Muscle layer of duodenum (tissue), 2 donors: Measurements from ENCODE around the gene HSBP1.

Experiments used
- H3K27ac ChIP-seq: one replicate; pipeline ENCODE4 v1.7.0; 2013; ENCODE audit warnings: mild to moderate bottlenecking, low read length
- H3K27me3 ChIP-seq: one replicate; pipeline ENCODE4 v1.7.0; 2013; ENCODE audit warnings: low read depth, mild to moderate bottlenecking, control low read depth, low read length
- H3K36me3 ChIP-seq, 2 donors: one replicate each; pipeline ENCODE4 v1.7.0; 2013; ENCODE audit warnings: low read length in 2 of 2, control low read depth in 1 of 2, mild to moderate bottlenecking in 1 of 2; ENCODE audit not compliant: insufficient read depth in 2 of 2, control insufficient read depth in 1 of 2
- H3K4me1 ChIP-seq, 2 donors: one replicate each; pipeline ENCODE4 v1.7.0; 2013; ENCODE audit warnings: low read length in 2 of 2, mild to moderate bottlenecking in 2 of 2, control low read depth in 1 of 2, moderate library complexity in 1 of 2; ENCODE audit not compliant: insufficient read depth in 2 of 2, control insufficient read depth in 1 of 2
- H3K4me3 ChIP-seq, 2 donors: one replicate each; pipeline ENCODE4 v1.7.0; 2013; ENCODE audit warnings: low read length in 2 of 2, low read depth in 1 of 2, mild to moderate bottlenecking in 1 of 2
- H3K9me3 ChIP-seq, 2 donors: one replicate each; pipeline ENCODE4 v1.7.0; 2013; ENCODE audit warnings: low read length in 2 of 2, control low read depth in 1 of 2, mild to moderate bottlenecking in 1 of 2; ENCODE audit not compliant: control insufficient read depth in 1 of 2
- donor health status: healthy.

Gene HSBP1

GRCh38 chr16:83789642-83790401 is 18.0 kb upstream of the HSBP1 start:
- H3K9me3 ChIP-seq: peaks cover 0 to 4% of the 10 kb centered on the region in 2 donors
- no peak overlapping the region for H3K27ac ChIP-seq
- H3K4me3 ChIP-seq: no peak overlapping the region
- H3K27me3 ChIP-seq: no peaks in the 10 kb centered on the region
- no peaks in the 10 kb centered on the region for H3K4me1 ChIP-seq
- H3K36me3 ChIP-seq: no peaks in the 10 kb centered on the region

DNA sequence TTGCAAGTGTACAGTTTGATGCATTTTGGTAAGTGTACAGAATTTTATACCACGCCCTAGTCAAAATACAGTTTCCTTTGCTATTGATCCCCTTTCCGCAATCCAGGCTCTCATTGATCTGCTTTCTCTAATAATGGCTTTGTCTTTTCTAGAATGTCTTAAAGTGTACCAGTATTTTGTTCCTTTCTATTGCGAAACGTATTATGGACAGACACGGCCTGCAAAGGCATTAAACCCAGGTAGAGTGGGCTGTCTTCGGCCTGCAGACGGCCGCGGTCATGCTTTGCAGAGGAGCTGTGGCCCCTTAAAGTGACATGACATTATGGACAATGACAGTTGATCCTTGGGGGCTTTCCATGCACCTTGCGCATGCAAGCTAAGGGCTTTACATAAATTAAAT is 15.9 kb upstream of the HSBP1 start:
- Histone ChIP-seq H3K4me1 (no peaks in the 10 kb centered on the region), H3K27me3 (no peaks in the 10 kb centered on the region)

GRCh38 chr16:83792391-83792790 is 15.4 kb upstream of the HSBP1 start:
- peaks cover 0 to 4% of the 10 kb centered on the region in 2 donors for H3K9me3 ChIP-seq
- no peak overlapping the region for H3K4me3 ChIP-seq
- H3K27ac ChIP-seq: no peak overlapping the region
- no peaks in the 10 kb centered on the region for H3K4me1 ChIP-seq
- no peaks in the 10 kb centered on the region for H3K27me3 ChIP-seq
- H3K36me3 ChIP-seq: no peaks in the 10 kb centered on the region

More for the DNA sequence above, 15.9 kb upstream of the HSBP1 start:
- Histone ChIP-seq H3K27ac (no peak overlapping the region), H3K4me3 (no peak overlapping the region), H3K9me3 (peaks cover 0 to 4% of the 10 kb centered on the region in 2 donors), H3K36me3 (no peaks in the 10 kb centered on the region)

- Histone ChIP-seq H3K4me3 (no peak overlapping the region), H3K36me3 (no peaks in the 10 kb centered on the region), H3K9me3 (peaks cover 0 to 4% of the 10 kb centered on the region in 2 donors), H3K27me3 (no peaks in the 10 kb centered on the region), H3K4me1 (no peaks in the 10 kb centered on the region), H3K27ac (no peak overlapping the region)
These were observed 14.6 kb upstream of the HSBP1 start for GRCh38 chr16:83793179-83793578.

- no peaks in the 10 kb centered on the region for H3K27me3 ChIP-seq
- no peak overlapping the region for H3K27ac ChIP-seq
- H3K9me3 ChIP-seq: peaks cover 0 to 4% of the 10 kb centered on the region in 2 donors
- H3K4me1 ChIP-seq: no peaks in the 10 kb centered on the region
- no peak overlapping the region for H3K4me3 ChIP-seq
- no peaks in the 10 kb centered on the region for H3K36me3 ChIP-seq
These were observed 12.8 kb upstream of the HSBP1 start for GRCh38 chr16:83794860-83795554.

DNA sequence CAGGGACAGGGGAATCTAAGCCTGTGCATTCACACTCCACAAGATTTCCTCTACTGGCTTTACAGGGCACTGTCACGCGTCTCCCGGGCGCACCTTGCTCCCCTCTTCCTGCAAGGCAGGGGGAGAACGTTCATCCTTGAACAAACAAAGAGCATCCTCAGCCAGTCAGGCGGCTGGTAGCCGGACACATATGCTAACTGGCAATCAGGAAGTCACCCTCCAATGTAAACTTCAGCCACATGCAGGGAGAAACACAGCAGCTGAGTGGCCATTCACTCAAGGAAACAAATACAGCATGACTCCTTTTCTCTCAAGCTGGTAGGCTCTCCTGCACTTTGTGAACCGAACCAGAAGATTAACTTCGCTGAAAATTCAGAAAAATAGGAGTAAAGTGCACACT is 10.8 kb upstream of the HSBP1 start:
- no peaks in the 10 kb centered on the region for H3K4me1 ChIP-seq
- H3K4me3 ChIP-seq: no peak overlapping the region
- H3K36me3 ChIP-seq: no peaks in the 10 kb centered on the region
- no peak overlapping the region for H3K27ac ChIP-seq
- H3K27me3 ChIP-seq: no peaks in the 10 kb centered on the region
- H3K9me3 ChIP-seq: peaks cover 0 to 4% of the 10 kb centered on the region in 2 donors

GRCh38 chr16:83799336-83799735 is 8.4 kb upstream of the HSBP1 start:
- H3K27me3 ChIP-seq: no peaks in the 10 kb centered on the region
- H3K4me3 ChIP-seq: no peak overlapping the region
- H3K4me1 ChIP-seq: peaks cover 0 to 5% of the 10 kb centered on the region in 2 donors
- no peak overlapping the region for H3K27ac ChIP-seq
- no peaks in the 10 kb centered on the region for H3K9me3 ChIP-seq
- H3K36me3 ChIP-seq: no peaks in the 10 kb centered on the region

- Histone ChIP-seq H3K36me3 (no peaks in the 10 kb centered on the region), H3K9me3 (no peaks in the 10 kb centered on the region), H3K4me1 (peaks cover 0 to 5% of the 10 kb centered on the region in 2 donors), H3K4me3 (peak overlapping the region; percentile 47 to 55), H3K27ac (peak overlapping the region; percentile 32), H3K27me3 (no peaks in the 10 kb centered on the region)
These were observed 5.6 kb upstream of the HSBP1 start for GRCh38 chr16:83802135-83802534.

DNA sequence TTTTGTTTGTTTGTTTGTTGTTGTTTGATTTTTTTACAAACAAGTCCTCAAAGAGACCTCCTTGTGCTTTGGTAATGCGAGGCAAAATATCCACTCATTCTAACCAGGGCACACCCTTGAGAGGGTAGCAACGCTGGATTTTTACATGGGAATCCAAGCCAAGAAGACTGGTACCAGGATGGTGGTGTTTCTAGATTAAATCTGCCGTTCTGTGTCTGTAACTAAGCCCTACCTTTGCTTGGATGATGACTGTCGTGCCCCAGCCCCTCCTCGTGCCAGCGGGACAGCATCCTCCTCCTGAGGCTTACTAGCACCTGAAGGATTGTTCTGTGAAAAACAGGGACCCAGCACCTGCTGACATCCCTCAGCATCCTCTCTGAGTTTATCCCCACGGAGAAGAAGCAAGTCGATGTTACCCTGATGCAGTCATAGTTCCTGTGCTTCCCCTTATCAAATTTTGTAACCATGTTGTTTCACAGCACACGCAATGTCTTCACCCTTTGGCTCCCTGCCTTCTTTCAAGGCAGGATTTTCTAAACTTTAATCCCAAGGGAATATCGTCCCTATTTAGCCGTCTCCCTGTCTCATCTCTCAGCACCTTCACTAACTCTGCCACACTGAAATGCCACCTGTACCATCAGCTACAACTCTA is 5.1 kb upstream of the HSBP1 start:
- H3K4me1 ChIP-seq: peaks cover 0 to 5% of the 10 kb centered on the region in 2 donors
- H3K4me3 ChIP-seq: peak overlapping the region; percentile 47 to 55
- H3K36me3 ChIP-seq: no peaks in the 10 kb centered on the region
- H3K9me3 ChIP-seq: no peaks in the 10 kb centered on the region
- H3K27ac ChIP-seq: peak overlapping the region; percentile 32
- H3K27me3 ChIP-seq: no peaks in the 10 kb centered on the region

- H3K27me3 ChIP-seq: no peaks in the 10 kb centered on the region
- no peaks in the 10 kb centered on the region for H3K36me3 ChIP-seq
- H3K4me3 ChIP-seq: no peak overlapping the region
- H3K9me3 ChIP-seq: no peaks in the 10 kb centered on the region
- H3K4me1 ChIP-seq: peaks cover 0 to 10% of the 10 kb centered on the region in 2 donors
- no peak overlapping the region for H3K27ac ChIP-seq
These were observed 4.0 kb upstream of the HSBP1 start for GRCh38 chr16:83803811-83804210.

- Histone ChIP-seq H3K27ac (no peak overlapping the region), H3K4me1 (peaks cover 0 to 15% of the 10 kb centered on the region in 2 donors), H3K9me3 (no peaks in the 10 kb centered on the region), H3K36me3 (no peaks in the 10 kb centered on the region), H3K27me3 (no peaks in the 10 kb centered on the region), H3K4me3 (no peak overlapping the region)
These were observed 3.4 kb upstream of the HSBP1 start for GRCh38 chr16:83804366-83804765.
